Stomach (tissue), 9 donors: Measurements from ENCODE around the gene BLVRA. TPM values are rescaled to one million over a fixed set of nuclear protein-coding genes. Genes with fewer than 3 reads are reported as not detected.
"Not testable (repeated sequence)": the region's sequence is repeated elsewhere in the genome, so short reads cannot be mapped to it uniquely, and the experiment has no call there.

Source experiments
- DNase-seq, 2 donors: peaks; one replicate each; pipeline versions ENCODE4 v3.0.0 to v3.0.0-alpha.2; 2013 to 2019
- H3K27ac ChIP-seq, 5 donors: fragments of 200-600 bp in 4 of 5; sonication (generic) in 4 of 5; one replicate each; pipeline ENCODE4 v1.5.1; 2013 to 2019; ENCODE audit warnings: mild to moderate bottlenecking in 1 of 5, moderate library complexity in 1 of 5
- H3K27me3 ChIP-seq, 3 donors: fragments of 200-600 bp; sonication (generic); one replicate each; pipeline ENCODE4 v1.5.1; 2017 to 2019; ENCODE audit warnings: mixed run types in 1 of 3
- H3K36me3 ChIP-seq, 4 donors: fragments of 200-600 bp; sonication (generic); 1 replicate in 3 of 4; 2 replicates in 1 of 4; pipeline ENCODE4 v1.5.1; 2016 to 2019
- H3K4me1 ChIP-seq, 4 donors: fragments of 200-600 bp; sonication (generic); one replicate each; pipeline ENCODE4 v1.5.1; 2016 to 2019
- H3K4me3 ChIP-seq, 4 donors: fragments of 200-600 bp; sonication (generic) in 3 of 4; one replicate each; pipeline ENCODE4 v1.5.1; 2016 to 2019; ENCODE audit warnings: mild to moderate bottlenecking in 1 of 4
- H3K9me3 ChIP-seq, 4 donors: fragments of 200-600 bp; sonication (generic); one replicate each; pipeline ENCODE4 v1.5.1; 2016 to 2019
- CTCF ChIP-seq, 7 experiments: fragments of 450-650 bp in 4 of 7; fragments of 200-600 bp in 3 of 7; sonication (generic) in 3 of 7; IDR thresholded peaks; one replicate each; pipeline ENCODE4 v1.5.1; 2016 to 2019; ENCODE audit warnings: antibody characterized with exemption in 7 of 7, control low read depth in 2 of 7, mild to moderate bottlenecking in 1 of 7
- EP300 ChIP-seq: sonication (generic); formaldehyde crosslinking; IDR thresholded peaks from one replicate; pipeline ENCODE4 v1.6.1; 2017; ENCODE audit warnings: antibody characterized with exemption
- POLR2A ChIP-seq, 4 donors: fragments of 450-650 bp; IDR thresholded peaks; one replicate each; pipeline ENCODE4 v1.6.1; 2016; ENCODE audit warnings: antibody characterized with exemption in 4 of 4, control low read depth in 2 of 4, mild to moderate bottlenecking in 1 of 4, moderate library complexity in 1 of 4
- POLR2AphosphoS5 ChIP-seq, 3 donors: sonication (generic); formaldehyde crosslinking; IDR thresholded peaks; one replicate each; pipeline ENCODE4 v1.6.1; 2016; ENCODE audit warnings: antibody characterized with exemption in 3 of 3
- WGBS, 5 donors: extraction: QIAGEN DNeasy Blood & Tissue Kit in 3 of 5; methylation state at CpG; one replicate each; pipeline versions ENCODE4 v1.1.5 to v1.1.7; 2013 to 2018; 5-methylcytosine and 5-hydroxymethylcytosine counted together
- intact Hi-C: fragments of 100-400 bp; cut with DNase I; formaldehyde crosslinking; loops from one replicate; pipeline ENCODE4 v1.15.1; 2023; ENCODE audit warnings: low total_unique reads
- polyA plus RNA-seq, 3 donors: library from polyadenylated mRNA; stranded (reverse); fragments of 200-250 nt; gene quantifications; one replicate each; pipeline ENCODE4 v1.2.3, GENCODE V29; 2013
- total RNA-seq, 5 donors: library from RNA; depleted of rRNA; stranded (reverse); fragments of >200 nt; gene quantifications; one replicate each; pipeline versions ENCODE4 v1.1.0 to v1.2.3, GENCODE V29; 2014 to 2016
- donor health status: healthy with polysubstance abuse.
- donor health status: Bipolar disorder and iron deficiency.
- donor health status: healthy.

Gene BLVRA
- total and polyA plus RNA-seq, 8 donors: 15.2 to 67.1 (median 46.4) TPM

- WGBS, 5 donors: 38 to 54% (median 45%) methylated on average over 6 of the region's 6 CpGs
Measured at GRCh38 chr7:43823941-43824340, 65.5 kb downstream of the BLVRA start.

GRCh38 chr7:43824513-43824912, 66.0 kb downstream of the BLVRA start:
- H3K4me1 ChIP-seq, H3K36me3 ChIP-seq, H3K4me3 ChIP-seq, H3K27ac ChIP-seq, DNase-seq, H3K9me3 ChIP-seq: not testable (repeated sequence)
- 68 to 74% (median 71%) methylated on average over 12 of the region's 12 CpGs for WGBS, 5 donors
- intact Hi-C loops: loop anchor here (10.0 kb wide), 1 partner anchor 70 kb away; the partner anchor contains the start of gene BLVRA
- H3K27me3 ChIP-seq: peaks cover 0 to 20% (median 0%) of the 10 kb centered on the region in 3 donors

More at GRCh38 chr7:43823941-43824340, 65.5 kb downstream of the BLVRA start:
- no peak for DNase-seq
- H3K9me3 ChIP-seq: no peaks in the 10 kb centered on the region
- H3K36me3 ChIP-seq: no peaks in the 10 kb centered on the region
- intact Hi-C loops: loop anchor here (10.0 kb wide), 1 partner anchor 69 kb away; the partner anchor contains the start of gene BLVRA
- no peaks in the 10 kb centered on the region for H3K4me1 ChIP-seq
- TF ChIP-seq POLR2AphosphoS5 (IDR thresholded peaks at IDR 0.05) (no peak), CTCF (IDR thresholded peaks at IDR 0.05) (no peak), EP300 (no peak), POLR2A (IDR thresholded peaks at IDR 0.05) (no peak)
- peaks cover 0 to 15% (median 0%) of the 10 kb centered on the region in 3 donors for H3K27me3 ChIP-seq
- H3K4me3 ChIP-seq: no peak overlapping the region
- no peak overlapping the region for H3K27ac ChIP-seq

GRCh38 chr7:43824963-43825362, 66.5 kb downstream of the BLVRA start:
- TF ChIP-seq EP300 (no peak), CTCF (IDR thresholded peaks at IDR 0.05) (no peak), POLR2A (IDR thresholded peaks at IDR 0.05) (no peak), POLR2AphosphoS5 (IDR thresholded peaks at IDR 0.05) (no peak)
- H3K36me3 ChIP-seq: no peaks in the 10 kb centered on the region
- H3K4me1 ChIP-seq: no peaks in the 10 kb centered on the region
- H3K9me3 ChIP-seq: no peaks in the 10 kb centered on the region
- peaks cover 0 to 20% (median 0%) of the 10 kb centered on the region in 3 donors for H3K27me3 ChIP-seq
- no peak overlapping the region for H3K27ac ChIP-seq
- intact Hi-C loops: loop anchor here (10.0 kb wide), 1 partner anchor 70 kb away; the partner anchor contains the start of gene BLVRA
- WGBS, 5 donors: 0 to 22% (median 12%) methylated on average over 1 of the region's 1 CpG
- no peak for DNase-seq
- H3K4me3 ChIP-seq: no peak overlapping the region

GRCh38 chr7:43825391-43825808, 66.9 kb downstream of the BLVRA start:
- Histone ChIP-seq H3K27me3 (peaks cover 0 to 20% (median 0%) of the 10 kb centered on the region in 3 donors), H3K27ac (no peak overlapping the region), H3K36me3 (no peaks in the 10 kb centered on the region), H3K4me3 (no peak overlapping the region), H3K4me1 (no peaks in the 10 kb centered on the region), H3K9me3 (no peaks in the 10 kb centered on the region)
- intact Hi-C loops: loop anchor here (10.0 kb wide), 1 partner anchor 71 kb away; the partner anchor contains the start of gene BLVRA
- 44 to 67% (median 62%) methylated on average over 5 of the region's 5 CpGs for WGBS, 5 donors
- TF ChIP-seq POLR2A (IDR thresholded peaks at IDR 0.05) (no peak), EP300 (no peak), POLR2AphosphoS5 (IDR thresholded peaks at IDR 0.05) (no peak), CTCF (IDR thresholded peaks at IDR 0.05) (no peak)
- DNase-seq: no peak

- peaks cover 0 to 26% (median 0%) of the 10 kb centered on the region in 3 donors for H3K27me3 ChIP-seq
- intact Hi-C loops: loop anchor here (10.0 kb wide), 1 partner anchor 246 kb away; the partner anchor contains the start of gene STK17A
- DNase-seq: not testable (repeated sequence)
Measured at GRCh38 chr7:43830917-43831316, 72.4 kb downstream of the BLVRA start.

More at GRCh38 chr7:43830917-43831316, 72.4 kb downstream of the BLVRA start:
- H3K36me3 ChIP-seq, H3K9me3 ChIP-seq, H3K4me1 ChIP-seq, H3K27ac ChIP-seq, H3K4me3 ChIP-seq: not testable (repeated sequence)
